Activated naive CD8-positive, alpha-beta T cell treated with anti-CD3 and anti-CD28 coated beads, Interleukin-2, amount 10 ng/mL, durations not matched to agents 7 days and 5 days (primary cell): ENCODE measurements around the gene RPGR. TPM values are rescaled to one million over a fixed set of nuclear protein-coding genes. Genes with fewer than 3 reads are reported as not detected.

ENCODE experiments used
- ATAC-seq: fragments of 150-1000 bp; cut with Tn5 transposase; one replicate; pipeline ENCODE4 v1.10.0; 2021; ENCODE audit warnings: low read depth, moderate library complexity
- POLR2A ChIA-PET: fragments of 350-600 bp; sonication (Branson Sonifier 250); formaldehyde crosslinking; loops from one replicate; lab custom pipeline; 2021; ENCODE audit warnings: antibody characterized with exemption; lab: Charles Lee
- DNase-seq: peaks from one replicate; pipeline ENCODE4 v3.0.0; 2021
- H3K27ac Mint-ChIP-seq: one replicate; pipeline ENCODE4 v1.8.0; 2022; ENCODE audit warnings: mild to moderate bottlenecking, mixed read lengths
- H3K27me3 Mint-ChIP-seq: one replicate; pipeline ENCODE4 v1.8.0; 2022; ENCODE audit warnings: mild to moderate bottlenecking, moderate library complexity, mixed read lengths
- H3K36me3 Mint-ChIP-seq: one replicate; pipeline ENCODE4 v1.8.0; 2021; ENCODE audit warnings: mild to moderate bottlenecking, mixed read lengths
- H3K4me1 Mint-ChIP-seq: one replicate; pipeline ENCODE4 v1.8.0; 2021; ENCODE audit warnings: mixed read lengths
- H3K4me3 Mint-ChIP-seq: one replicate; pipeline ENCODE4 v1.8.0; 2022; ENCODE audit warnings: mild to moderate bottlenecking, moderate library complexity, mixed read lengths
- H3K9me3 Mint-ChIP-seq: one replicate; pipeline ENCODE4 v1.8.0; 2021; ENCODE audit warnings: mixed read lengths
- total RNA-seq, 2 experiments: library from RNA; stranded (reverse); gene quantifications; one replicate each; pipeline ENCODE4 v1.2.3, GENCODE V29; 2021

The RPGR gene
- total RNA-seq, 2 experiments from 2014 or later, result 7.8 to 7.9 TPM

GRCh38 chrX:38221391-38221929 lies 105.8 kb downstream of the RPGR start:
- Mint-ChIP-seq H3K36me3 (no peaks in the 10 kb centered on the region), H3K27me3 (peaks cover 45% of the 10 kb centered on the region), H3K4me1 (peaks cover 4% of the 10 kb centered on the region), H3K4me3 (peak overlapping the region; percentile 72), H3K9me3 (no peaks in the 10 kb centered on the region), H3K27ac (no peak overlapping the region)
- DNase-seq (no peak), ATAC-seq (no peak)
- POLR2A ChIA-PET, result interaction anchor here (2.6 kb wide), 1 partner anchor 106 kb away, joined by 13 read pairs; the partner anchor contains the start of gene RPGR

GRCh38 chrX:38220415-38221390 lies 106.6 kb downstream of the RPGR start, which contains the start of gene SRPX:
SRPX (minus strand) TSS chrX:38220871; CDS start chrX:38220792, 79 bp downstream.
- Mint-ChIP-seq H3K4me1 (peaks cover 4% of the 10 kb centered on the region), H3K27me3 (peaks cover 47% of the 10 kb centered on the region), H3K27ac (no peak within 1 kb of the TSS), H3K4me3 (peak within 1 kb of the TSS; percentile 72), H3K36me3 (no peaks in the 10 kb centered on the region), H3K9me3 (no peaks in the 10 kb centered on the region)
- DNase-seq, result peak; percentile 32
- peak; percentile 33 for ATAC-seq
- POLR2A ChIA-PET, result interaction anchor here (2.6 kb wide), 1 partner anchor 107 kb away, joined by 13 read pairs; the partner anchor contains the start of gene RPGR

GRCh38 chrX:38220024-38220414 lies 107.3 kb downstream of the RPGR start:
- Mint-ChIP-seq H3K27me3 (peaks cover 41% of the 10 kb centered on the region), H3K36me3 (no peaks in the 10 kb centered on the region), H3K27ac (no peak overlapping the region), H3K9me3 (no peaks in the 10 kb centered on the region), H3K4me1 (peaks cover 4% of the 10 kb centered on the region), H3K4me3 (peak overlapping the region; percentile 72)
- ATAC-seq (peak; percentile 71), DNase-seq (peak; percentile 44)
- POLR2A ChIA-PET, result interaction anchor here (2.6 kb wide), 1 partner anchor 107 kb away, joined by 13 read pairs; the partner anchor contains the start of gene RPGR

Other genes starting within 250 kb of the RPGR start
- 1 to 10 TPM; 3.3 to 3.5 TPM for gene SRPX, start 106.6 kb downstream of the RPGR start, total RNA-seq
- gene OTC, start 25.1 kb upstream of the RPGR start, total RNA-seq, result not detected
- gene TSPAN7, start 234.0 kb upstream of the RPGR start, total RNA-seq, result not detected